ENCODE measurements around the gene LRRC51. TPM values are rescaled to one million over a fixed set of nuclear protein-coding genes. Genes with fewer than 3 reads are reported as not detected.

The LRRC51 gene
- total RNA-seq, 2 donors from 2014 or later, result 6.1 to 24.0 TPM

DNA sequence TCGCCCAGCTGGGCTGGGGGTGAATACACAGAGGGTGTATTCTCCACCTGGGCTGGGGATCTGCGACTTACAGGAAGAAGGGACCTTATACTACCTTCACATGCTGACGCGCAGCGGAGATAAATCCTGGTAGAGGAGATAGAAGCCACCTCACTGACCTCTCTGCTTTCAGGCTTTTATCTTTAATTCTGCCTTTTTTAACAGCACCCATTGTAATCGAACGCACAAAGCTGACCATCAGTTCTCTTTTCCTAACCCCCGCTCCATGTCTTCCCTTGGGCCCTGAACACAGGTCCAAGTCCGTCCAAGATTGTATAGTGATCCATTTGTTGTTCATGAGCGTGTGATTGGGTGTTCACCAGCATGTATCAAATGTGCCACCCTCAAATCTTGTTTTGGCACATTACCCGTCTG, 23.1 kb downstream of the LRRC51 start:
- Histone ChIP-seq H3K36me3 (peaks cover 3% of the 10 kb centered on the region), H3K27ac (peak overlapping the region; percentile 90 to 92), H3K9me3 (no peaks in the 10 kb centered on the region), H3K4me1 (ENCODE audit: control insufficient read depth in 1 of 2, low read depth in 2 of 2) (peaks cover 17 to 34% of the 10 kb centered on the region in 2 donors), H3K27me3 (replicated peaks; ENCODE audit: insufficient read depth) (no peaks in the 10 kb centered on the region), H3K4me3 (peak overlapping the region; percentile 90)
- TF ChIP-seq, protein P1, sequence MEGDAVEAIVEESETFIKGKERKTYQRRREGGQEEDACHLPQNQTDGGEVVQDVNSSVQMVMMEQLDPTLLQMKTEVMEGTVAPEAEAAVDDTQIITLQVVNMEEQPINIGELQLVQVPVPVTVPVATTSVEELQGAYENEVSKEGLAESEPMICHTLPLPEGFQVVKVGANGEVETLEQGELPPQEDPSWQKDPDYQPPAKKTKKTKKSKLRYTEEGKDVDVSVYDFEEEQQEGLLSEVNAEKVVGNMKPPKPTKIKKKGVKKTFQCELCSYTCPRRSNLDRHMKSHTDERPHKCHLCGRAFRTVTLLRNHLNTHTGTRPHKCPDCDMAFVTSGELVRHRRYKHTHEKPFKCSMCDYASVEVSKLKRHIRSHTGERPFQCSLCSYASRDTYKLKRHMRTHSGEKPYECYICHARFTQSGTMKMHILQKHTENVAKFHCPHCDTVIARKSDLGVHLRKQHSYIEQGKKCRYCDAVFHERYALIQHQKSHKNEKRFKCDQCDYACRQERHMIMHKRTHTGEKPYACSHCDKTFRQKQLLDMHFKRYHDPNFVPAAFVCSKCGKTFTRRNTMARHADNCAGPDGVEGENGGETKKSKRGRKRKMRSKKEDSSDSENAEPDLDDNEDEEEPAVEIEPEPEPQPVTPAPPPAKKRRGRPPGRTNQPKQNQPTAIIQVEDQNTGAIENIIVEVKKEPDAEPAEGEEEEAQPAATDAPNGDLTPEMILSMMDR (IDR thresholded peaks at IDR 0.05), result no peak
- DNase-seq (ENCODE audit: low spot score), result no peak
- no peak for ATAC-seq (ENCODE audit: insufficient number of reproducible peaks, low FRiP score, low read depth)

- Histone ChIP-seq H3K27me3 (replicated peaks; ENCODE audit: insufficient read depth) (no peaks in the 10 kb centered on the region), H3K9me3 (no peaks in the 10 kb centered on the region), H3K4me3 (no peak within 1 kb of the TSS), H3K36me3 (no peaks in the 10 kb centered on the region), H3K4me1 (ENCODE audit: control insufficient read depth in 1 of 2, low read depth in 2 of 2) (peaks cover 13 to 23% of the 10 kb centered on the region in 2 donors), H3K27ac (no peak within 1 kb of the TSS)
- ATAC-seq (ENCODE audit: insufficient number of reproducible peaks, low FRiP score, low read depth) (no peak), DNase-seq (ENCODE audit: low spot score) (no peak)
- TF ChIP-seq, protein P1 (IDR thresholded peaks at IDR 0.05), result no peak
Observed at GRCh38 chr11:72105888-72106287, 25.2 kb downstream of the LRRC51 start, which contains the start of gene TOMT. TSS of gene TOMT (plus strand) at chr11:72105924. CDS start at chr11:72105952, 28 bp downstream.

GRCh38 chr11:72111300-72112142, 30.9 kb downstream of the LRRC51 start:
- ATAC-seq (ENCODE audit: insufficient number of reproducible peaks, low FRiP score, low read depth), result no peak
- H3K4me1 ChIP-seq (ENCODE audit: control insufficient read depth in 1 of 2, low read depth in 2 of 2), result peaks cover 3 to 16% of the 10 kb centered on the region in 2 donors
- H3K9me3 ChIP-seq, result no peaks in the 10 kb centered on the region
- TF ChIP-seq, protein P1 (IDR thresholded peaks at IDR 0.05), result no peak
- DNase-seq (ENCODE audit: low spot score), result no peak
- H3K4me3 ChIP-seq, result peak overlapping the region; percentile 89
- no peaks in the 10 kb centered on the region for H3K36me3 ChIP-seq
- H3K27ac ChIP-seq, result peak overlapping the region; percentile 87 to 92
- H3K27me3 ChIP-seq (replicated peaks; ENCODE audit: insufficient read depth), result no peaks in the 10 kb centered on the region

GRCh38 chr11:72112143-72112977, 31.7 kb downstream of the LRRC51 start, which contains the start of gene ANAPC15:
TSS of gene ANAPC15 (minus strand) at chr11:72112695. CDS start at chr11:72111276, 1,419 bp downstream.
- H3K27me3 ChIP-seq (replicated peaks; ENCODE audit: insufficient read depth), result no peaks in the 10 kb centered on the region
- peaks cover 3 to 16% of the 10 kb centered on the region in 2 donors for H3K4me1 ChIP-seq (ENCODE audit: control insufficient read depth in 1 of 2, low read depth in 2 of 2)
- peak within 1 kb of the TSS; percentile 89 for H3K4me3 ChIP-seq
- TF ChIP-seq, protein P1 (IDR thresholded peaks at IDR 0.05), result no peak
- ATAC-seq (ENCODE audit: insufficient number of reproducible peaks, low FRiP score, low read depth), result peak; percentile 96
- H3K9me3 ChIP-seq, result no peaks in the 10 kb centered on the region
- H3K36me3 ChIP-seq, result no peaks in the 10 kb centered on the region
- peak; percentile 100 for DNase-seq (ENCODE audit: low spot score)
- H3K27ac ChIP-seq, result peak within 1 kb of the TSS; percentile 87 to 92
